Kidney (tissue), 14 donors: ENCODE results near the gene ORAI2. TPM values are rescaled to one million over a fixed set of nuclear protein-coding genes. Genes with fewer than 3 reads are reported as not detected.
A peak's percentile ranks its signal among the peaks of the same experiment; 100 is the strongest.
"Not testable (repeated sequence)": the region's sequence is repeated elsewhere in the genome, so short reads cannot be mapped to it uniquely, and the experiment has no call there.

Experiments
- DNase-seq, 5 donors: peaks; one replicate each; pipeline ENCODE4 v3.0.0-alpha.2; 2013 to 2020
- FAIRE-seq: peaks from 2 replicates; lab custom pipeline; 2012; peaks lifted over from hg19 to GRCh38; lab: Jason Lieb, UNC
- H3K27ac ChIP-seq, 2 donors: one replicate each; pipeline ENCODE4 v1.7.0; 2013; ENCODE audit warnings: low read depth in 2 of 2, low read length in 2 of 2, inconsistent platforms in 1 of 2
- H3K27me3 ChIP-seq: one replicate; pipeline ENCODE4 v1.7.1; 2013; ENCODE audit warnings: low read length, inconsistent platforms; ENCODE audit not compliant: control insufficient read depth, insufficient read depth
- H3K36me3 ChIP-seq, 3 donors: one replicate each; pipeline versions ENCODE4 v1.7.0 to v1.7.1; 2013; ENCODE audit warnings: low read length in 3 of 3, control low read depth in 1 of 3, inconsistent platforms in 1 of 3; ENCODE audit not compliant: insufficient read depth in 3 of 3, control insufficient read depth in 2 of 3
- H3K4me1 ChIP-seq, 3 donors: one replicate each; pipeline versions ENCODE4 v1.7.0 to v1.7.1; 2013; ENCODE audit warnings: low read length in 3 of 3, inconsistent platforms in 1 of 3, low read depth in 1 of 3; ENCODE audit not compliant: control insufficient read depth in 2 of 3, insufficient read depth in 2 of 3
- H3K4me3 ChIP-seq, 3 donors: one replicate each; pipeline versions ENCODE4 v1.7.0 to v1.8.1; 2013; ENCODE audit warnings: low read length in 3 of 3, control low read depth in 1 of 3, inconsistent platforms in 1 of 3
- H3K9ac ChIP-seq, 3 donors: one replicate each; pipeline versions ENCODE4 v1.7.0 to v1.7.1; 2013; ENCODE audit warnings: low read length in 3 of 3, control low read depth in 1 of 3, inconsistent platforms in 1 of 3
- H3K9me3 ChIP-seq, 3 donors: one replicate each; pipeline versions ENCODE4 v1.7.0 to v1.7.1; 2013; ENCODE audit warnings: low read length in 3 of 3, control low read depth in 1 of 3, inconsistent platforms in 1 of 3; ENCODE audit not compliant: control insufficient read depth in 2 of 3, insufficient read depth in 1 of 3
- CTCF ChIP-seq: IDR thresholded peaks from 3 replicates; pipeline ENCODE4 v1.5.1; 2012; ENCODE audit warnings: mild to moderate bottlenecking, moderate library complexity, borderline replicate concordance; ENCODE audit not compliant: insufficient read depth; ENCODE audit errors: extremely low read depth
- intact Hi-C: fragments of 100-400 bp; cut with DNase I; formaldehyde crosslinking; loops from one replicate; pipeline ENCODE4 v1.11.1; 2022
- polyA plus RNA-seq: library from polyadenylated mRNA; stranded (reverse); fragments of 350-450 nt; fragmentation: Illumina TruSeq; extraction: RNeasy Lipid Tissue Mini Kit (QIAGEN cat#74804); gene quantifications from one replicate; pipeline ENCODE4 v1.2.3, GENCODE V29; 2014; ENCODE audit warnings: low read depth, low replicate concordance; ENCODE audit not compliant: insufficient read depth
- total RNA-seq: library from RNA; stranded (reverse); fragmentation: NEBNext Ultra II Directional; extraction: Animal tissue kit (Norgen Biotek cat#: 25700); gene quantifications from one replicate; pipeline ENCODE4 v1.2.1, GENCODE V29; 2021
- donor health status: control.
- donor health status: control.
- donor health status: control.
- donor health status: control.
- donor health status: control.
- donor health status: DM: yes; HTN: yes; CAD: no.
- donor health status: Normal renal cell carcinoma (clear cell type).

ORAI2 gene
- total and polyA plus RNA-seq, 2 donors from 2014 or later, result 13.8 to 45.6 TPM

GRCh38 chr7:102452451-102452850 lies 19.1 kb downstream of the ORAI2 start:
- H3K27ac ChIP-seq, result no peak overlapping the region
- DNase-seq (no peak), FAIRE-seq (no peak)
- TF ChIP-seq CTCF, result no peak
- H3K36me3 ChIP-seq, result peaks cover 0 to 2% (median 0%) of the 10 kb centered on the region in 3 donors
- H3K9ac ChIP-seq, result no peak overlapping the region
- H3K4me1 ChIP-seq, result peaks cover 0 to 2% (median 0%) of the 10 kb centered on the region in 3 donors
- intact Hi-C loops, result no loop called here
- H3K4me3 ChIP-seq, result no peak overlapping the region
- H3K27me3 ChIP-seq, result no peaks in the 10 kb centered on the region
- H3K9me3 ChIP-seq, result no peaks in the 10 kb centered on the region

GRCh38 chr7:102453319-102453718 lies 19.9 kb downstream of the ORAI2 start:
- Histone ChIP-seq H3K27ac (no peak overlapping the region), H3K4me3 (no peak overlapping the region), H3K4me1 (peaks cover 0 to 2% (median 0%) of the 10 kb centered on the region in 3 donors), H3K36me3 (peaks cover 0 to 7% (median 6%) of the 10 kb centered on the region in 3 donors), H3K27me3 (no peaks in the 10 kb centered on the region), H3K9ac (no peak overlapping the region), H3K9me3 (no peaks in the 10 kb centered on the region)
- TF ChIP-seq CTCF, result no peak
- FAIRE-seq (no peak), DNase-seq (no peak)
- intact Hi-C loops, result no loop called here

- intact Hi-C loops, result no loop called here
Measured at GRCh38 chr7:102454468-102454867, 21.1 kb downstream of the ORAI2 start.

GRCh38 chr7:102454932-102455331 lies 21.6 kb downstream of the ORAI2 start:
- H3K27me3 ChIP-seq, H3K36me3 ChIP-seq, H3K9me3 ChIP-seq, DNase-seq, H3K27ac ChIP-seq, FAIRE-seq, H3K4me1 ChIP-seq, H3K4me3 ChIP-seq, H3K9ac ChIP-seq, intact Hi-C loops: not testable (repeated sequence)

More at GRCh38 chr7:102454468-102454867, 21.1 kb downstream of the ORAI2 start:
- no peak overlapping the region for H3K9ac ChIP-seq
- TF ChIP-seq CTCF, result no peak
- H3K9me3 ChIP-seq, result no peaks in the 10 kb centered on the region
- H3K27ac ChIP-seq, result no peak overlapping the region
- peak in 1 of 5 donors; percentile 72 for DNase-seq
- H3K4me1 ChIP-seq, result peaks cover 0 to 2% (median 0%) of the 10 kb centered on the region in 3 donors
- H3K4me3 ChIP-seq, result no peak overlapping the region
- no peaks in the 10 kb centered on the region for H3K27me3 ChIP-seq
- no peak for FAIRE-seq
- peaks cover 0 to 7% (median 7%) of the 10 kb centered on the region in 3 donors for H3K36me3 ChIP-seq
